GM12878 (cell line): ENCODE results near the gene PTPRD. TPM values are rescaled to one million over a fixed set of nuclear protein-coding genes. Genes with fewer than 3 reads are reported as not detected.

ENCODE experiments used
- ATAC-seq: fragments of 200-7000 bp; cut with Tn5 transposase; 3 replicates; pipeline ENCODE4 v1.9.1; 2020; ENCODE audit warnings: mild to moderate bottlenecking, moderate library complexity
- BruUV-seq: library from RNA; stranded (reverse); fragments of 400-500 nt; replicated peaks from 2 replicates; lab custom pipeline; 2021; lab: Mats Ljungman, UMichigan
- CTCF ChIA-PET: fragments of 300-600 bp; sonication (Branson Sonifier 250); formaldehyde crosslinking; extraction: SDS; loops from one replicate; lab custom pipeline; 2021; ENCODE audit warnings: inconsistent platforms; lab: Yijun Ruan, JAX
- POLR2A ChIA-PET: fragments of 350-600 bp; formaldehyde crosslinking; extraction: SDS; loops from one replicate; lab custom pipeline; 2021; ENCODE audit warnings: inconsistent platforms; lab: Charles Lee
- RAD21 ChIA-PET: fragments of 300-600 bp; sonication (Branson Sonifier 250); formaldehyde crosslinking; loops from one replicate; lab custom pipeline; 2023; ENCODE audit warnings: antibody characterized with exemption; ENCODE audit not compliant: unreplicated experiment; lab: Charles Lee
- SMC1A ChIA-PET: fragments of 300-600 bp; sonication (Branson Sonifier 250); formaldehyde crosslinking; loops from one replicate; lab custom pipeline; 2023; ENCODE audit not compliant: unreplicated experiment, uncharacterized antibody; lab: Charles Lee
- DNase-seq: peaks from one replicate; pipeline ENCODE4 v3.0.0-alpha.2; 2011; ENCODE audit warnings: low read depth, low spot score
- FAIRE-seq: peaks from 3 replicates; lab custom pipeline; 2011; peaks lifted over from hg19 to GRCh38; lab: Jason Lieb, UNC
- H2AFZ ChIP-seq: 2 replicates; pipeline ENCODE4 v1.6.0; 2011; ENCODE audit warnings: low read depth, low read length, control low read depth; ENCODE audit not compliant: control insufficient read depth
- H3K27ac ChIP-seq: 2 replicates; pipeline ENCODE4 v1.5.1; 2011; ENCODE audit warnings: control low read depth; ENCODE audit not compliant: control insufficient read depth, insufficient read depth
- H3K27me3 ChIP-seq, 2 experiments: replicated peaks in 1 of 2; 2 replicates each; pipeline versions ENCODE4 v1.6.0 to v1.6.1; 2011; ENCODE audit warnings: low read length in 1 of 2; ENCODE audit not compliant: control insufficient read depth in 2 of 2, insufficient read depth in 2 of 2
- H3K36me3 ChIP-seq, 2 experiments: 2 replicates each; pipeline ENCODE4 v1.5.1; 2011; ENCODE audit warnings: low read length in 1 of 2; ENCODE audit not compliant: control insufficient read depth in 2 of 2, insufficient read depth in 2 of 2
- H3K4me1 ChIP-seq: 2 replicates; pipeline ENCODE4 v1.6.1; 2011; ENCODE audit warnings: mild to moderate bottlenecking, low read length, moderate library complexity, mixed read lengths; ENCODE audit not compliant: control insufficient read depth, insufficient read depth
- H3K4me2 ChIP-seq: 2 replicates; pipeline ENCODE4 v1.6.0; 2011; ENCODE audit warnings: control low read depth; ENCODE audit not compliant: control insufficient read depth, insufficient read depth
- H3K4me3 ChIP-seq: fragments of 200-600 bp; sonication (generic); 2 replicates; pipeline ENCODE4 v1.5.1; 2016
- H3K79me2 ChIP-seq: 2 replicates; pipeline ENCODE4 v1.6.0; 2011; ENCODE audit warnings: low read length; ENCODE audit not compliant: control insufficient read depth, insufficient read depth
- H3K9ac ChIP-seq: 2 replicates; pipeline ENCODE4 v1.8.0; 2011; ENCODE audit warnings: low read length, control low read depth, mixed read lengths; ENCODE audit not compliant: control insufficient read depth, insufficient read depth
- H3K9me3 ChIP-seq: replicated peaks from 3 replicates; pipeline ENCODE4 v1.5.1; 2011; ENCODE audit warnings: mild to moderate bottlenecking, low read length; ENCODE audit not compliant: control insufficient read depth, insufficient read depth
- H4K20me1 ChIP-seq: 2 replicates; pipeline ENCODE4 v1.6.0; 2011; ENCODE audit not compliant: control insufficient read depth, insufficient read depth
- CUX1 ChIP-seq: IDR thresholded peaks from 2 replicates; pipeline ENCODE4 v1.6.1; 2012; ENCODE audit warnings: improper control_type of control experiment, low read depth, low read length; ENCODE audit not compliant: insufficient replicate concordance
- MEF2A ChIP-seq: IDR thresholded peaks from 2 replicates; pipeline ENCODE4 v1.6.1; 2011; ENCODE audit warnings: low read depth, mild to moderate bottlenecking, low read length, moderate library complexity; ENCODE audit not compliant: insufficient read depth
- MYC ChIP-seq: IDR thresholded peaks from 2 replicates; pipeline ENCODE4 v1.6.1; 2011; ENCODE audit warnings: mild to moderate bottlenecking, low read length, moderate library complexity, inconsistent platforms; ENCODE audit not compliant: insufficient read depth, insufficient replicate concordance, insufficient read length, severe bottlenecking
- NFIC ChIP-seq: IDR thresholded peaks from 2 replicates; pipeline ENCODE4 v1.6.1; 2012; ENCODE audit warnings: low read depth, mild to moderate bottlenecking, inconsistent platforms, low read length, moderate library complexity
- NFYA ChIP-seq: IDR thresholded peaks from 2 replicates; pipeline ENCODE4 v1.6.1; 2011; ENCODE audit warnings: low read depth, mild to moderate bottlenecking, low read length, improper control_type of control experiment, borderline replicate concordance
- USF2 ChIP-seq: IDR thresholded peaks from 2 replicates; pipeline ENCODE4 v1.6.1; 2011; ENCODE audit warnings: low read depth, low read length, improper control_type of control experiment, borderline replicate concordance
- ZNF207 ChIP-seq: fragments of 450-650 bp; IDR thresholded peaks from 2 replicates; pipeline ENCODE4 v1.6.1; 2014; ENCODE audit warnings: antibody characterized with exemption, mild to moderate bottlenecking, borderline replicate concordance
- WGBS: methylation state at CpG from one replicate; pipeline ENCODE4 v1.1.6; 2016; ENCODE audit warnings: low lambda C conversion rate; ENCODE audit not compliant: insufficient replicate concordance, insufficient coverage; ENCODE audit errors: missing lambda C conversion rate; 5-methylcytosine and 5-hydroxymethylcytosine counted together
- in situ Hi-C: fragments of 300-500 bp; cut with MboI; formaldehyde crosslinking; loops from 9 replicates; pipeline ENCODE4 v1.14.3; 2018; ENCODE audit warnings: mixed read lengths
- intact Hi-C: fragments of 100-400 bp; cut with micrococcal nuclease; formaldehyde crosslinking; loops from one replicate; pipeline ENCODE4 v1.14.2; 2022; ENCODE audit not compliant: unreplicated experiment
- polyA plus RNA-seq, 11 experiments: library from polyadenylated mRNA; depleted of rRNA in 4 of 11; unstranded in 6 of 11; stranded (reverse) in 5 of 11; fragments of >200 nt; fragmentation: Nextera tagmentation in 4 of 11; fragmentation: Illumina TruSeq in 1 of 11; extraction: Ambion mirVana in 4 of 11; extraction: Trizol in 1 of 11; gene quantifications; 1 replicate in 1 of 11; 2 replicates in 10 of 11; pipeline versions ENCODE4 v1.2.1 to v1.2.3, GENCODE V29; 2011 to 2016; ENCODE audit warnings: inconsistent platforms in 2 of 11, missing spikeins in 2 of 11, low read depth in 1 of 11
- total RNA-seq, 4 experiments: library from RNA; depleted of rRNA in 3 of 4; stranded (reverse); fragments of >200 nt in 3 of 4; fragmentation: Illumina TruSeq in 1 of 4; extraction: Trizol in 1 of 4; gene quantifications; 2 replicates each; pipeline versions ENCODE4 v1.2.1 to v1.2.3, GENCODE V29; 2013 to 2021

Gene PTPRD
- total and polyA plus RNA-seq, 10 of the 15 experiments (the other 5 are each of a cell fraction or from before 2014, with no cell fraction given), result under 0.01 to 0.05 (median 0.01) TPM; not detected in 7

GRCh38 chr9:8826281-8826680 lies 1786.5 kb downstream of the PTPRD start (continued):
- no peak for TF ChIP-seq USF2

GRCh38 chr9:8825585-8826147 lies 1787.1 kb downstream of the PTPRD start:
- 15% methylated on average over 3 of the region's 3 CpGs for WGBS
- TF ChIP-seq NFIC (no peak), CUX1 (no peak), NFYA (no peak), MEF2A (no peak), ZNF207 (no peak), MYC (no peak)
- no TSS peak for BruUV-seq
- Histone ChIP-seq H3K9me3 (no peaks in the 10 kb centered on the region), H4K20me1 (no peaks in the 10 kb centered on the region), H3K27ac (no peak overlapping the region), H2AFZ (no peak overlapping the region), H3K4me3 (no peak overlapping the region), H3K9ac (no peak overlapping the region), H3K36me3 (no peaks in the 10 kb centered on the region), H3K79me2 (no peaks in the 10 kb centered on the region), H3K4me2 (no peak overlapping the region), H3K27me3 (no peaks in the 10 kb centered on the region), H3K4me1 (no peaks in the 10 kb centered on the region)
- in situ Hi-C loops (no loop called here), intact Hi-C loops (no loop called here)
- RAD21 ChIA-PET, result no interaction called here
- DNase-seq (no peak), ATAC-seq (no peak), FAIRE-seq (no peak)
- CTCF ChIA-PET, result no interaction called here
- POLR2A ChIA-PET, result no interaction called here
- SMC1A ChIA-PET, result no interaction called here
